A204.1 (cell line): Measurements from ENCODE around the gene CA12.

Source experiments
- FAIRE-seq: peaks from 2 replicates; lab custom pipeline; 2012; peaks lifted over from hg19 to GRCh38; lab: Jason Lieb, UNC

CA12 gene

DNA sequence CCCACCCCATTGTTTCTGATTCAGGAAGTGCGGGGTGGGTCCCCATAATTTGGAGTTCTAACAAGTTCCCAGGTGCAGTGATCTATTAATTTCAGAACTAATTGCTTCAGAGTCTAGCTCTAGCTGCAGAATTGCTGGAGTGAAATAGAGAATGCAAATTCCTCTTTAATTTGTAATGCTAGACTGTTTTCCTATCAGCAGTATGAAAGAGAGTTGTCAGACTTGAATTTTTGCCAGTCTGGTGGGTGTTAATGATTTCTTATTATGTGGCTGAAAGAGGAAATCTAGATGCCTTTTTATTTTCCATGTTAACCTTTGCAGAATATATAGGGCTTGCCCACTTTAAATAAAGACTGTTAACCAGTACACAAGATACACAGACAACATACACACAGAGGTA, 80.6 kb downstream of the CA12 start:
- FAIRE-seq, result no peak

DNA sequence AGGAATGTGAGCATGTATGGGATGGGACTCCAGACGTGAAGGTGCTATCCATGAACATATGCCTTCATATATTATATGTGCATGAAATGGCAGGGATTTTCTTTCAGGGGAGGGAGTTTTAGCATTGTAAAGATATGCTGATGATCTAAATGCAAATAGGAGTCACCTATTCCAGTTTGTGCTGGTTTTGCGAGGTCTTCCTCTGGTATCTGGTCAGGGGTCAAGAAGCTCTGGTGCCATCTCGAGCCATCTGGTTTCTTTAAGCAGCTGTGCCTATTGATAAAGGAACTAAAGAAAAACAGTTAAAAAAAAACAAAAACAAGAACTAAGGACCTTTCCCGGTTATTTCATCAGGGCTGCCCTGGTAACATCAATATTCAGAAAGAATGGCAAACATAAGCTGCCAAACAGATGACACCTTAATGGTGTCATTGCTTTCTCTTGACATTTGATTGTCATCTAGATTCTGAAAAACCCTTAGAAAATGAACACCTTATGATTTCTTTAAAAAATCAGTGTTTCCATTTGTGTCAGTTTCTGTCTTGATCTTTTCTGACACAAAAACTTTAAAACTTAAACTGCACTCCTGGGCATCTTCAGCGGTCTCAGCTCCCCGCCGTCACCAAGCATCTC, 81.6 kb downstream of the CA12 start:
- FAIRE-seq, result no peak

- no peak for FAIRE-seq
Measured at GRCh38 chr15:63296195-63296594, 85.5 kb downstream of the CA12 start.

- no peak for FAIRE-seq
Measured at GRCh38 chr15:63295341-63295740, 86.3 kb downstream of the CA12 start.

- FAIRE-seq, result no peak
Measured at GRCh38 chr15:63294359-63294758, 87.3 kb downstream of the CA12 start.

- FAIRE-seq, result no peak
Measured at GRCh38 chr15:63292771-63293170, 88.9 kb downstream of the CA12 start.

GRCh38 chr15:63292241-63292640, 89.4 kb downstream of the CA12 start:
- FAIRE-seq, result no peak

- FAIRE-seq, result no peak
Measured at GRCh38 chr15:63291507-63291906, 90.1 kb downstream of the CA12 start.

DNA sequence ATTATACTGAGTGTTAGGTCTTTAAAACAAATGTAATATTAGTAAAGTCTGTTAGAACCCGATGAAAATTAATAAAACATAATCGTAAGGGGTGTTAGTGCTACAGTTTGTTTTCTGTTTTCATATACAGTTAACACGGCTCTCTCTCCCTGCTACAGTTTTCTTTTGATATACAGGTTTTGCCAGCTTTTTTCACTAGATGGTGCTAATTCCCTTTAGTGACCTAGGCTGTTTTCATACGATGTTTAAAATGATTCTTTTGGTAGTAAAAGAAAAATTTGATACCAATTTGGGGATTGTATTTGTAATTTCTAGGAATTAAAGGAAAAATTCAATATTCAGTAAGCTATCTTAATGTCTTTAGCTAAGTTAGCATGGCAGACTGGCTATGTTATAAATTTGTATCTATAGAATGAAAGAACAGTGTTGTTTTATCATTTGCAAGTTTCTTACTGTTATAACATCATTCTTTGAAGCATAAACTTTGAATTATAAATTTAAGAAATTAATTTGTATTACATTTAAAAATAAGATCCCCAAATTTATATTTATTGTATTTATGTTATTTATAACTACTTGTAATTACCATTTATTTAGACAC, 92.8 kb downstream of the CA12 start:
- FAIRE-seq, result peak; percentile 98

DNA sequence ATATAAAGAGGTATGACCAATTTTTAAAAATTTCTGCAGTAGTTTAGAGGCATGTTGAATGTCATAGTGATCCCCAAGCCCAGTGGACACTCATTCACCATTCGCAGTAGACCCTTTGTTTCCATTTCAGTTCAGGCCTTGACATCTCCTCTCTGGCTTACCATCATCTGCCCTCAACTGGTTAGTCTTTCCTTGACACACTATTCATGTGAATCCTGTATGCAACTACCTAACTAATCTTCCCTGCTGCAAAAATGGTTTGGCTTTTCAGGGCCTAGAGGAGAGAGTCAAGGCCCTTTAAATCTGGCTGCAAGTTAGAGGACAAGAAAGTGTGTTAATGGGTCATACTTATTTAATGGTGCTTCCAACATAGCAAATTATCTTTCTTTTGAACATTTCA, 93.3 kb downstream of the CA12 start:
- FAIRE-seq, result no peak

DNA sequence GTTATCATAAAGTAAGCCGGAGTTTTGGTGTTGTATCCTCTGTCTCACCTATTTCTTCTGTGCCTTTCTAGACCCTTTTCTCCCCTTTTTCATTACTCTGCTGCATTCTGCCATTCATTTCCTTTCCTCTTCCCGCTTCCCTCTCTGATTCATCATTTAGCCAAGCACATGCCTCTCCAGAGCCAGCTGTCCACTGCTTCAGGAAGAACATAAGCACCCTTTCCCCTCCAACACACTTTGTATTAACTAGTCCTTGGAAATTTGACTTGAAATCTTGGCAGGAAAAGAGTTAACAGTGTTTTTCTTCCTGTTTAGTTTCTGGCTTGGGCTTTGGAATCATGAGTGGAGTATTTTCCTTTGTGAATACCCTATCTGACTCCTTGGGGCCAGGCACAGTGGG, 94.5 kb downstream of the CA12 start:
- no peak for FAIRE-seq

DNA sequence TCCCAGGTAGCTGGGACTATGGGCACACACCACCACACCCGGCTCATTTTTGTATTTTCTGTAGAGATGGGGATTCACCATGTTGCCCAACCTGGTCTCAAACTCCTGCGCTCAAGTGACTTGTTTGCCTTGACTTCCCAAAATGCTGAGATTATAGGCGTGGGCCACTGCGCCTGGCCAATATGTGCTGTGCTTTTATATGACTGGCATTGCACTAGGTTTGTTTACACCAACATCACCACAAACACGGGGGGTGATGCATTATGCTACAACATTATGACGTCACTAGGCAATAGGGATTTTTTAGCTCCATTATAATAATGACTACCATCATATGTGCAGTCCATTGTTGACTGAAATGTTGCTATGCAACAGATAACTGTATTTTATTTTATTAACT, 97.3 kb downstream of the CA12 start:
- FAIRE-seq, result no peak

GRCh38 chr15:63283126-63283525, 98.5 kb downstream of the CA12 start:
- FAIRE-seq, result no peak

- FAIRE-seq, result no peak
Measured at GRCh38 chr15:63277893-63278456, 103.7 kb downstream of the CA12 start.

GRCh38 chr15:63277038-63277892, 104.4 kb downstream of the CA12 start, which contains the start of gene APH1B:
APH1B (plus strand) TSS chr15:63277605; CDS start chr15:63277624, 19 bp downstream.
- no peak for FAIRE-seq

- no peak for FAIRE-seq
Measured at GRCh38 chr15:63276342-63277037, 105.2 kb downstream of the CA12 start.

DNA sequence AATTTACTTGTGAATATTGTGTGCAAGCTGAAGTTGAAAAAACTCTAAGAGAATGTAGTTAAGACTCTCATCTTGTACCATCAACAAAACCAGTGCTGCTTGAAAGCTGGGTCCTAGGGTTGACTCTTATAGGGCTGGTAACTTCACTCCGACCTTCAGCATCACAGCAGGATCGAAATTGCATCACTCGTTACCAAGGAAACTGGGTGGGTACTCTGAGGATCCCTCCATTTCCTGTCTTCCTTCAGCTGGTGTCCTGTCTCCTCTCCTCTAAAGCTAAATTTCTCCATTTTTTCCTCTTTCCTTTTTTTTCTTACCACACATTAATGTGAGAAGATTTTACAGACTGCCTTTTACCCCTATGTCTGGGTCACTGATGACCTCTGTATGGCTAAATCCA, 107.2 kb downstream of the CA12 start:
- no peak for FAIRE-seq
